ENCODE results near the gene MORN5.

The MORN5 gene

DNA sequence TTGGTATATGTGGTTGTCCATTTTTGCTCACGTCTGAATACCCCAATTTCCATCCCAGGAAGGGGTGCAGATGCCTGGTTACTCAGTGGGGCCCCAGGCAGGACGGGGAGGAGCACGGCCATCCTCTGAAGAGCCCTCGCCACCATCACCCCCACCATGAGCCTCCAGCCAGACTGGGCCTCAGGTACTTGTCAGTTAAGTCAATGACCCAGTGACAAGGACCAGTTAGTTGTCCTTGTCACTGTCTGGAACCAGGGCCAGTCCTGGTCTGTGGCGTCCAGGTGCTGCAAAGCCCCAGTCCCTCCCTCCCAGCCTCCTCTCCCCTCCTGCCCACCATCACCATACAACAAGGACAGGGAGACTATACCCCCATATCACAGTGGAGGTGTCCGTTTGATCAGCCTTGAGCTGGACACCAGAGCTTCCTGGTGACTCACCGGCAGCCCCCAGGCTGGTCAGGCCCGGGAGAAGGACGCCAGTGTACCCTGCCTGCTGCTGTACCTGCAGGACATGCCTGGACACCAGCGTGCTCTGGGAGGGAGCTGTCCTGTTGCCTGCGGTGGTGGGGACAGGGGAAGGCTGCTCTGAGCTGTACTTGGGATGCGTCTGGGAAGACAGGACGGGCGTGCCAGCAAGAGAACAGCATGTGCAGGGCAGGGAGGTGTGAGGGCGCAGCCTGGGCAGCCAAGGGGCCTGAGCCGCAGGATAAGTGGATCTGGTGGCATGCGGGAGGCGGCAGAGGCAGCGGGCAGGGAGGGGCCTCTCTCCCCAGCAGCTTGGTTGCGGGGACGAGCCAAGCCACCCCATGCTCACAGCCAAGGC, 34.0 kb upstream of the MORN5 start:
- DNase-seq: peak; percentile 61

DNA sequence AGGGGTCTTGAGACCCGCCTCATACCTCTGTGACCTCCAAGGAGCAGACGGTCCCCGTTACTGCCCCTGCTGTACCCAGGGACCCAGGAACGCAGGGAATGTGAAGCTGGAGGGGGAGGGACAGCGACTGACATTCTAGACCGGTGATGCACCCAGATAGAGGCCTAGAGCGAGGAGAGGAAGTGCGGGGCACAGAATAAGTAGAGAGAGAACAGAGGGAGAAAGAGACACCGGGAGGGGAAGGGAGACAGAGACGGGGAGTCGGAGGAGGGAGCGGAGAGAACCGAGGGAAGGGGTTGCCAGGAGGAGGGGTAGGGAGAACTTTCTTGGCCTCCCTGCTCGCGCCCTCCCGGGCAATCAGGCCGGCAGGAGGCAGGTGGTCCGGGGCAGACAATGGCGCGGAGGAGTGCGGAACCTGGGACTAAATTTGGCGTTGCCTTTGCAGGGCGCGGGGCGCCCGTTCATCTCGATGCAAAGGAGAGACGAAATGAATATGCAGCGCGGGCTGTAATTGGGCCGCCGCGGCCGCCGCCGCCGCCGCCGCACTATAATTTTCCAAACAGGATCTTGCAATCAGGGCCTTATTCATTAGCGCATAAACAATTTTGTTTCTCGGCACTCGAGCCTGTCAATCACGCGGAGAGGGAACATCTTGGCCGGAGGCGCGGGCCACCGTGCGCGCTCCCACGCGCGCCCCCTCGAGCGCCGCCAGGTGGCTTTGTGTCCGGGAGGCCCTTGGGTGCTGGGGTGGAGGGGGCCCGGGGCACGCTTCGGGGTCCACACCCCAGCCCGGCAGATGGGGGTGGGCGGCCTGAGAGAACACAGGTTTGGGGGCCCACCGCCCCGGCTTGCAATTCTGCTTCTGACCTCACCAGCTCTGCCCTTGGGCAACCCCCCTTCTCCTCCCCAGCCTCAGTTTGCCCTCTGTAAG, 33.1 kb upstream of the MORN5 start:
- peak; percentile 65 for DNase-seq

DNA sequence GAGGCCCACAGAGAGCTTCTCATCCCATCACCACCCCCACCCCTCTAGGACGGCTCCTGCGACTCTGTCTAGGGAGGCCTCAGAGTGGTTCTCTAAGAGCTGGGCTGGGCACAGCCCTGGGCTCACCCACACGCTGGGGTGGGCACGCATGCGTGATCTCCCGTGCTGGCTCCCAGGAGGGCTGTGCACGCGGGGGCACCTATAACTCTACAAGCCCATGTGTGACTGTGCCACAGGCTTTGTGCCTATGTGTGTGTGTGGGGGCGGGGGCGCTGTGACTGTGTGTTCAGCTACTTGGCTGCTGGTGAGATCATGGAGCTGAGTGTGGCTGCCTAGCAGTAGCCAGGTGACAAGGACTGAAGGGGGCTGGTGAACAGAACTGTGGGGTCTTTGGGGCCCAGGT, 32.3 kb upstream of the MORN5 start:
- peak; percentile 32 for DNase-seq

DNA sequence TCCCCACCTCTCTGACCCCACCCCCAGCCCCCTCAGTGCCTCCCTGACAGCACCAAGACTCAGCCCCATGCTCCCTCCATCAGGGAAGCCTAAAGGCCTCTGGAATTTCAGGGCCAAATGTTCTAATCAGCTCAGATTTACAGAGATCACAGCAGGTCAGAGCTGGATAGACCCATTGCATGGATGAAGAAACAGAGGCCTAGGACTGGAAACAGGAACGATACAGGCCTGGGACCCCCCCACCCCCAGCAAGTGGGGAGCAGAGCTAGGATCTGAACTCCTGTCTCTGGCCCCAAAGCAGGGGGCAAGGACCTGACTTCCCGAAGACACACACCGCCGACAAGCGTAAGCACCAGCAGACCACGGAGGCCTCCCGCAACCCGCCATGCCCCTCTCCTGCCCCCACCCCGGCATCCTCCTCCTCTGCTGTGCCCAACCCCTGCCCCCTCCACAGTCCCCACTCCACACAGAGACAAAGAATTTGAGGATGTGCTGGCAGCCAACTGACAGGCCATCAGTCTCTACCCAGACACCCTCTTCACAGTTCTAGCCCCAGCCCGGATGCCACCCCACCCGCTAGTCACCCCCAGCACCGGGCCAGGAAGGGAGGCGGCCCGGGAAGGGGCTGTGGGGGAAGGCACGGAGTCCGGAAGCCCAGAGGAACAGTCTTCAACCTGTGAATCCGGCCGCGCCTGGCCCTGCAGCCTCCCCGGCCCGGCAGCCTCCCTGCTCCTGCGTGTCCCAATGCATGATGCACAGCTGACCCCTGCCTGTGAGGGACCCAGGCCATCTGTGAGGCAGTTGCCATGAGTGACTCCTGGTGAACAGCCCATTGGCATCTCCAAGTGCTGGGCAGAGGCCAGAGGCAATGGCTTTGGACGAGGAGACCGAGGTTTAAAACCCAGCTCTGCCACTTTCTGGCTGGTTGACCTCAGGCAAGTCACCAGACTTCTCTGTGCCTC, 31.4 kb upstream of the MORN5 start:
- DNase-seq: no peak

DNA sequence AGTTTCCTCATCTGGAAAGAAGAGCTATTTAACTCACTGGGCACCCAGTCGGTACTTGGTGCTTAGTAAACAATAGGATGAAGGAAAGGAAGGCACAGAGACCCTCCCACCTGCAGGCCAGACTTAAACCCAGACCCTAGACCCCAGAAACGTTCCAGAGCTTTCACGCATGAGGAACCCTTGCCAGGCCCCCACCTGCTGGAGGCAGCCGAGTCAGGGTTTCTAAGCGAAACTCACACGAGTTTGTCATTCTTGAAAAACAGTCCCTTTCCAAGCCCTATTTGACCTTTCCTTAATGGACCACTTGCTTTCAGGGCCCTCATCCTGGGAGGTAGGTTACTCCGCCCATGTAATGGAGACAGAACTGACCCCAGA, 30.8 kb upstream of the MORN5 start:
- no peak for DNase-seq

DNA sequence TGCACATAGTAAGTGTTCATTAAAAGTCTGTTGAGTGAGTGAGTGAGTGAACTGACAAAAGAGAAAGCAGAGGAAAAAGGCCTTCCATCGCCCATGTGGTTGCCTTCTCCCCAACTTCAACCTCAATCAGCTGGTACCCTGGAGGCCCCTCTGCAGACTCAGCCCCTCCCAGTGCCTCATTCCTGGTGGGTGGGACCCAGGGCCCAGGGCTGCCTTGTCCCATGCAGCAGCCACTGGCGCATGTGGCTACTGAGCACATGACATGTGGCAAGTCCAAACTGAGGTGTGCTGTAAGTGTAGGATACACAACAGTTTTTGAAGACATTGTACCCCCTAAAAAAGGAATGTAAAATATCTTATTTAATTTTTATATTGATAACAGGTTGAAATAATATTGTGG, 29.7 kb upstream of the MORN5 start:
- no peak for DNase-seq

DNA sequence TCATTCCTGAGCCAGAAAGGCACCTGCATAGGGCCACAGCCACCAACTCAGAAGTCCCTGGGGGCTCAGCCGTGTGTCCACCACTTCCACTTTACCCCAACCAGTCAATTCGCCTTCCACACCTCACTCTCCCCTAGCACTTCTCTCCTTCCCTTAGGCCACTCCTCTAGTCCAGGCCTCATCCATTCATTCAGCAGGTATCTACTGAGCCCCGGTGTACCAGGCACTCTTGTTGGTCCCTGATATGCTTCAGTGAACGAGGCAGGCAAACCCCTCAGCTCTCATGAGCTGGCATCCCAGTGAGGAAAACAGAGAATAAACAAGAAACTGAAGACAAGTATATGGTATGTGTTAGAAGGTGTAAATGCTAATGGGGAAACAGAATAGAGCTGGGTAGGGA, 28.9 kb upstream of the MORN5 start:
- DNase-seq: no peak

DNA sequence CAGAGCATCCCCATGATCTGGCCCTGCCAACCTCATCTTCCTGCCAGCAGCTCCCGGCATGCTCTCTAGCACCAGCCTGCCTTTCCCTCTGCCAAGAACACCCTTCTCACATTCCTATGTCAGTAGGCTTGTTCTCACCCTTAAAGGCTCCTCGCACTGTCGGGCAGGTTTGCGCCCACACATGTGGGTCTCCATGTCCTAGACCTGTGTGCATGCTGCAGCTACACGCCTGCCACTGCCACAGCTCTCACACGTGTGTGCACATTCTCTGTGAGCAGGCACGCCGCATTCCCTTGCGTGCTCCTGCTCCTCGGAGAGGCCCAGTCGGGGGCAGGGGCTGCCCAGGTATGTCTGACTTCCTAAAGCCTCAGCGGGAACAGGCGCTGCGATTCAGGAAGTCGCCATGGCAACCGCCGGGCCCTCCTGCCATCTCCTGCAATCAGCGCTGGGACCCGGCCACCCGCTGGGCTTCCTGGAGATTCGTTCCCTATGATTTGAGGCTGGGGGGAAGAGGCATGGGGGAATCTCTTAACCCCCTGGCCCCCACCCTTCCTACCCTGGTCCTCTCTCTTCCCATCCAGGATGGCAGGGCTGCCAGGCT, 28.2 kb upstream of the MORN5 start:
- peak; percentile 46 for DNase-seq

DNA sequence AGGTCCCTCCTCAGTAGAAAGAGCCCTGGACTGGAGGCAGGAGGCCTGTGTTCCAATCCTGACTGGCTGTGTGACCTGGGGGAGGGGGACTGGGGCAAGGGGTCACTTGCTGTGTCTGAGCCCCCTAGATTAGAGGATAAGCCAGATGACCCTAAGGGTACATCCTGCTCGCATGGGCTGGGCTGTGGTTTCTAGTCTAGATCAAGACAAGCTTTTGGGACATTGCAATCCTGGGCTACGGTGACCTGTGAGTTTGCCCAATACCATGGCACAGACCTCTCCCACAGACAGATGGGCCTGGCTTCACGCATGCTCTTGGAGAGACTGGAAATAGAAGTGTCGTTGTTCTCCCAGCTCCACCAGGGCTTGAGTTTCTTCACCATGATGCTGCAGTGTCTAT, 27.2 kb upstream of the MORN5 start:
- DNase-seq: no peak

DNA sequence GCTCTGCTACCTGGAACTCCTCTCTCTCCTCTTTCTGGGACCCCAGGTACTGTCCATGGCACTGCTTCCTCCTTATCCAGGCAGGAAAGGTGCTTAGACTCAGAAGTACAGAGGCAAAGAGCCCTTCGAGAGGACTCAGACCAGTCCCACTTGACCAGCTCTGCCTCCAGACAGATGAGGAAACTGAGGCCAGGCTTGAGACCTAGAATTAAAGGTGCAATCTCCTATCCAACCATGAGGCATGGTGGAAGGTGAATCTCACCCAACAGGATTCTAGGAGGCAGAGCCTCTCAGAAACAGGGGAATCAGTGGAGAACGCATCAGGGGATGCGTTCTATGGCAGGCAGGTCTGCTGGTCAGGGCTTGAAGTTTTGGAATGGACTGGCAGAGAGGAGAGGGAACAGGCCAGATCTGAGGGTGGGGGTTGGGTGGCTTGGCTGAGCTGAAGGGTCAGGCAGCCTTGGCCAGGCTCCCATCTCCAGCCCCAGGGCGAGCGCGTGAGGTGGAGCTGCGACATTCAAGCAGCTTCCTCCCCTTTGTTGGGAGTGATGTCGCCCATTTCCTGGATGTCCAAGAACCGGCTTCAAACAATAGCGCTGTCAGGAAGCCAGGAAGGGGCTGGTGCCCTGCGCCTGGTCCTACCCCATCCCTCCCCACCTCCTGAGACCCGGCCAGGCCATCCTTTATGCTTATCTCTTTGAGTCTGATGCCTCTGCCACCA, 26.3 kb upstream of the MORN5 start:
- DNase-seq: no peak

DNA sequence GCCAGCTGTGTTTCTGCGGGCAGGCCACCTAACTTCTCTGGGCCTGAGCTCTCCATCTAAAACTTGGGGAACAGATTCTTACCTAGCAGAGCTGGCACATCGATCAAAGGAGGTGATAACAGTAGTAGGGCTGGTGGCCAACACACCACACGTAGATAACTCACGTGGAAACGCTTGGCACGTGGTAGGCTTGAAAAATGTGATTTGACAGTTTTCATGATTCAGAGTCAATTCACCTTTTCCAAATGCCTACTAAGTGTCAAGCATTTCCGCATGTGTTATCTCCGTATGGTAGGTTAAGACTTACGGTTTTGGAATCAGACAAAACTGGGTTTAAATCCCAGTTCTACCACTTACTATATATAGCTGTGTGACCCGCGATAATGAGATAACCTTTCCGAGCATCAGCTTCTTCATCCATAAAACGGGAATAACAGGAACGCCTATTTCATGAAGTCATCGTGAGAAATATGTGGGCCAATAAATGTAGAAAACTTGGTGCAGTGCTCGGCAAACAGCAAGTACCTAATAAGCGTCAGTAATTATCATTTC, 25.6 kb upstream of the MORN5 start:
- DNase-seq: no peak

DNA sequence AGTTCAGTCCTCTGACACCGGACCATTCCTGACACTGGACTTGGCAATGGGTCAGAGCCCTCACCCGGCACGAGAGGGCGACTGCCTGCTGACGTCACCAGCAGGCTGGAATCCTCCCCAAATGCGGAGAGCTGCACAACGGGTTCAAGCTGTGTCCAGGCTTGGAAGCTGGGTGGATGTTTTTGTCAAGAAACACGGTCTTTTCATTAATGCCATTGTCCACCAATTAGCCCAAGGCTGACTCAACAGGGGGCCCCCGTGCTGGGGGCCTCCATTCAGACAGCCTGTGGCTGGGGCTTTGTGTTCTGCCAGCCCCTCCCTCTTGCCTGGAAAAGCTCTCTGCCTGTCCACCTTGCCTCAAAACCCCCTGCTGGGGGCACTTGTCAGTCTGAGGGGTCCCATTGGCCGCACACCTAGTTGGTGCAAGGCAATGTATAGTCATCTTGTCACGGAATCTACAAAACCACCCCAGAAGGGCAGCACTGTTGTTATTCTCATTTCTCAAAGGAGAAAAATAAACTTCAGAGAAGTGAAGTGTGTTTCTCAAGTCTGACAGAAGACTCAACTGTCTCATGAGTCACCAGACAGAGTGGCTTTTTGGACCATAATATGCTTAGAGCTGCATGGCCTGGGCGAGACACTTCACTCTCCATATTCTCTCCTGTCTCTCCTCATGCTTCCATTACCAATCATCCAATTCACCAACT, 24.7 kb upstream of the MORN5 start:
- peak; percentile 74 for DNase-seq

DNA sequence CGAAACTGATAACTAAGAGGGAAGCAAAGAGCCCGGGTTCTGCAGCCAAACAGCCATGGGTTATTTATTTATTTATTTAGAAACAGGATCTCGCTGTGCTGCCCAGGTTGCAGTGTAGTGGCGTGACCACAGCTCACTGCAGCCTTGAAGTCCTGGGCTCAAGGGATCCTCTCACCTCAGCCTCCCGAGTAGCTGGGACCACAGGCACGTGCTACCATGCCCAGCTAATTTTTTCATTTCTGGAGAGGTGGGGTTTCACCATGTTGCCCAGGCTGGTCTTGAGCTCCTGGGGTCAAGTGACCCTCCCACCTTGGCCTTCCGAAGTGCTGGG, 24.2 kb upstream of the MORN5 start:
- DNase-seq: no peak

DNA sequence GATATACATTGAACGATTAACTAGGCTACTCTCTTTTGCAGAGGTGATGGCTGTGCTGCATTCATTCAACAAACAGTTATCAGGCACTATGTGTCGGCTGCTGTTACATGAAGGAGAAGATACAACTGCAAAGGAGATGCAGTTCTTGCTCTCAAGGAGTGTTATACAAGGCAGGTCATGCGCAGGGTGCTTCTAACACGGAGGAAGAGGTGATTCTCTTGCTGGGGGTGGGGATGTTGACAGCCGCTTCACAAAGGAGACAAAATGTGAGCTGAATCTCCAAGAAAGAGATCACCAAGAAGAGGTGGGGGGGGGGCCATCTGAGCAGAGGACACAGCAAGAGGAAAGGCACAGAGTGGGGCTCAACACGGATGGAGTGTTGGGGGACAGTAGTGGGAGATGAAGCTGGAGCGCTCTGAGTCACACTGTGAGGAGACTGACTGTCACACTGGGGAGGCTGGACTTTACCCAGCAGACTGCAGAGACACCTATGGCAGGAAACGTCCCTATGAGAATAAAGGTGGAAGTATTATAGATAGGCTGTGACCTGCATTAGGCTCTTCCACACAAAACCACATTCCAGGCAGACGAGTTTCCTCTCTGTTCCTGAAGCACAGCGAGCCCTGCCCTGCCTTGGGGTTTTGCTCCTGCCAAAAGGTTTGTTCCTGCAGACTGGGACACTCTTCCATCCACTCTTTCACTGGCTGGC, 21.0 kb upstream of the MORN5 start:
- no peak for DNase-seq

DNA sequence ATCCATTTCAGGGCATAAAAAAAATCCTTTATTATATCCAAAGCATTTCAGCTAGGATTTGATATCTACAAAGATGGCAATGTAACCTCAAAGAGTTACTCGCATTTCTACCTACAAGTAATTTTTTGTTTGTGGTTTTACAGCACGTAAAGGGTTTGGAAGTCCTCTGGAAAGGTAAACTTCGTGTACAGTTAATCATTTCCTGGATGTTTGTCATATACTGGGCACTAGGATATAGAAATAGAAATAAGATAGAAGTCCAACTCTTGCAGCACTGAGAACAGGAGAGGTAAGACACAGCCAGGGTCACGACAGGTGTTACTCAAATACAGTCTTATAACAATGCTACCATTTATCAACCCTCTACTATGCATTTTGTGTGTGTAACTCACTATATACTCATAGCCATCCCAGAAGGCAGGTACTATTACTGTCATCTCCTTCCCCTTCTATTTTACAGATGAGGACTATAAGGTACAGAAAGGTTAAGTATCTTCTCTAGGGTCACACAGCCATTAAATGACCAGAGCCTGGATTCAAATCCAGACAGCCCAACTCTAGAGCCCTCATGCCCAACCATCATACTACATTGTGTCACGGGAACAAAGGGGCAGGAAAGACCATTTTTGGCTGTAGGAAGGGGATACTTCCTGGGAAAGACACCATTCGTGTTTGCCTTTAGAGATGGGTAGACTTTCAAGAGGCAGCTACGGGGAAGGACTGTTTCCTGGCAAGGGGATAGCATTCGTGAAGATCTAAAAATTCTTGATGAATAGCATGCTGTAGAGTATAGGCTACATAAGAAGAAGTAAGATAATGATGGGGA, 19.1 kb upstream of the MORN5 start:
- no peak for DNase-seq

DNA sequence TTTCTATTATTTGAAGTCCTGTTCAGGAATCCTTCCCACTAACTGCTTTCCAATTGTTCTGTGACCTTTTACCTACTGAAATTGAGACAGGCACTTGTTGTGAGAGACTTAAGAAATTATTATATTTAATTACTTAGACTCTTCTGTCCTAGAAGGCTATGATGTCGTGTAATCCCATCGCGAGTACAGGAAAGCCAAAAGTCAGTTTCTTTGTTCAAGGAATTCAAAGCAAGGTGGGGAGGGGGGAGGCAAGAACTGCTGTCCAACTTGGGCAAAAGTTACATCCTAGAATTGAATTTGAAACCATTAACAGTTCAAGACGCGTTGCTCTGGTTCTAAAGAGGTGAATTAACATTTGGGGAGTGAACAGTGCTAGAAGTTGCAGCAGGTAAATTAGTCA, 18.0 kb upstream of the MORN5 start:
- DNase-seq: no peak

DNA sequence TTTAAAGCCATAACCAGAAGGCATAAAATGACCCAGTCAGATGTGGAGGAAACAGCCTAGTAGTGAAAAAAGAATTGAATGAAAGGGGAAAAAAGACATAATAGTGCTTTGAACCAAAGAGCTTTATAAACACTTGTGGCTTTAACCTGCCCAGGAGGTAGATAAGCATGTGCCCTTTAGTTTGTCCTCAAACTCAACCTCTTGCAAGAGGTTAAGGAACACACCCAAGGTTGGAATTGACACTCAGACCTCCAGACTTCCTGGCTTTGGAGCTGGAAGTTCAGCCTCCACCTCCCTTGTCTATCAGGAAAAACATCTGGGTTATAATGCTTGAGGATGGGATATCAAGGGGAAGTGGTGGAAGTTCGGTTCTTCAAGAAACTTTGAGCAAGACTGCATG, 16.4 kb upstream of the MORN5 start:
- DNase-seq: no peak

DNA sequence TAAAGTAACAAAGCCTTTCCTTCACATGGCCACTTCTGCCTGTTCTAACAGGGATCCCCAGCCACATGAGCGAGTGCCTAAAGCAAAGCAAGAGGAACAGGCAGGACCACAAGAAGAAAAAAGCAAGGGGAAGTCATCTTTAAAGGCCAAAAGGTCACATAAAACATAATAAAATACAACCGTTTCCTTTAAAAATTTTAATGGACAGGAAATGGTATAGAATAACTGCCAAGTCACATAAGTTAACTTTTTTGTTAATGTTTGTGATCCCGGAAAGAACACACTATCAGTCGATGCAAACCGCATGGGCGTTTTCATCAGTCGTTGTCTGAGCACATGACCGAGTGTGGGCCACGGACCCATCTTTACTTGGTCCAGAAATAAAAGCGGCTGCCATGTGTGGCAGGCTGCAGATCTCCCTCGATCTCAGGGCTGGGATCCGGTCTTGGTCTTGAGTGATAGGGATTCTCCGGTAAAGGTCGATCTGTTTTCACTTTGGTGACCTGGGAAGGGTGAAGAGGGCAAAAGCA, 15.8 kb upstream of the MORN5 start:
- DNase-seq: no peak

Measured in retina (tissue), 1 donor.